Measurements from ENCODE around the gene LIPC. TPM values are rescaled to one million over a fixed set of nuclear protein-coding genes. Genes with fewer than 3 reads are reported as not detected.

LIPC gene
- polyA plus RNA-seq, 3 donors: 0.37 TPM; not detected in 2

GRCh38 chr15:58501006-58501405 lies 69.2 kb downstream of the LIPC start:
- H3K27me3 ChIP-seq (ENCODE audit: control insufficient read depth in 2 of 2, insufficient read depth in 2 of 2, low read length in 2 of 2): no peaks in the 10 kb centered on the region
- no peak overlapping the region for H2AFZ ChIP-seq (ENCODE audit: insufficient read depth, low read depth, low read length, poor library complexity, severe bottlenecking)
- no peak overlapping the region for H3K4me2 ChIP-seq (replicated peaks; ENCODE audit: extremely low read depth, low read length, poor library complexity, severe bottlenecking)
- peaks cover 5 to 7% of the 10 kb centered on the region in 2 donors for H3K4me1 ChIP-seq (ENCODE audit: control insufficient read depth in 1 of 2, insufficient read depth in 2 of 2, low read length in 2 of 2)
- H3K27ac ChIP-seq (ENCODE audit: low read depth in 1 of 2, low read length in 2 of 2): no peak overlapping the region
- H3K36me3 ChIP-seq (replicated peaks in 1 of 2; ENCODE audit: control insufficient read depth in 1 of 2, insufficient read depth in 2 of 2, low read length in 2 of 2): no peaks in the 10 kb centered on the region
- Mint-ChIP-seq H3K4me1 (peaks cover 11% of the 10 kb centered on the region), H3K36me3 (peaks cover 0 to 2% of the 10 kb centered on the region in 2 donors), H3K4me3 (no peak overlapping the region), H3K27ac (no peak overlapping the region), H3K9me3 (peaks cover 1 to 4% (median 4%) of the 10 kb centered on the region in 7 donors), H3K27me3 (ENCODE audit: low read depth in 3 of 3) (peaks cover 2 to 7% (median 5%) of the 10 kb centered on the region in 3 donors)
- no peak overlapping the region for H3K9ac ChIP-seq (ENCODE audit: insufficient read depth, low read length, poor library complexity, severe bottlenecking)
- no peak overlapping the region for H3K4me3 ChIP-seq (replicated peaks in 1 of 3; ENCODE audit: low read depth in 2 of 3, low read length in 3 of 3)
- TF ChIP-seq, protein P1, sequence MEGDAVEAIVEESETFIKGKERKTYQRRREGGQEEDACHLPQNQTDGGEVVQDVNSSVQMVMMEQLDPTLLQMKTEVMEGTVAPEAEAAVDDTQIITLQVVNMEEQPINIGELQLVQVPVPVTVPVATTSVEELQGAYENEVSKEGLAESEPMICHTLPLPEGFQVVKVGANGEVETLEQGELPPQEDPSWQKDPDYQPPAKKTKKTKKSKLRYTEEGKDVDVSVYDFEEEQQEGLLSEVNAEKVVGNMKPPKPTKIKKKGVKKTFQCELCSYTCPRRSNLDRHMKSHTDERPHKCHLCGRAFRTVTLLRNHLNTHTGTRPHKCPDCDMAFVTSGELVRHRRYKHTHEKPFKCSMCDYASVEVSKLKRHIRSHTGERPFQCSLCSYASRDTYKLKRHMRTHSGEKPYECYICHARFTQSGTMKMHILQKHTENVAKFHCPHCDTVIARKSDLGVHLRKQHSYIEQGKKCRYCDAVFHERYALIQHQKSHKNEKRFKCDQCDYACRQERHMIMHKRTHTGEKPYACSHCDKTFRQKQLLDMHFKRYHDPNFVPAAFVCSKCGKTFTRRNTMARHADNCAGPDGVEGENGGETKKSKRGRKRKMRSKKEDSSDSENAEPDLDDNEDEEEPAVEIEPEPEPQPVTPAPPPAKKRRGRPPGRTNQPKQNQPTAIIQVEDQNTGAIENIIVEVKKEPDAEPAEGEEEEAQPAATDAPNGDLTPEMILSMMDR (IDR thresholded peaks at IDR 0.05): no peak
- WGBS (ENCODE audit: insufficient coverage): 76% methylated on average over 2 of the region's 4 CpGs
- H4K20me1 ChIP-seq (ENCODE audit: insufficient read depth, low read length): no peaks in the 10 kb centered on the region
- H3K9me3 ChIP-seq (replicated peaks in 1 of 2; ENCODE audit: control insufficient read depth in 1 of 2, insufficient read depth in 1 of 2, low read length in 2 of 2): peaks cover 0 to 5% of the 10 kb centered on the region in 2 donors
- intact Hi-C loops (cut with micrococcal nuclease): no loop called here
- no peak for DNase-seq
- no peaks in the 10 kb centered on the region for H3K79me2 ChIP-seq (ENCODE audit: insufficient read depth, low read length)

- Mint-ChIP-seq H3K9me3 (peaks cover 8 to 11% (median 11%) of the 10 kb centered on the region in 7 donors), H3K27me3 (ENCODE audit: low read depth in 3 of 3) (peaks cover 3 to 7% (median 5%) of the 10 kb centered on the region in 3 donors), H3K4me3 (no peak overlapping the region), H3K36me3 (peaks cover 2 to 4% of the 10 kb centered on the region in 2 donors), H3K4me1 (peaks cover 15% of the 10 kb centered on the region), H3K27ac (no peak overlapping the region)
- H3K9me3 ChIP-seq (replicated peaks in 1 of 2; ENCODE audit: control insufficient read depth in 1 of 2, insufficient read depth in 1 of 2, low read length in 2 of 2): peaks cover 0 to 12% of the 10 kb centered on the region in 2 donors
- H3K9ac ChIP-seq (ENCODE audit: insufficient read depth, low read length, poor library complexity, severe bottlenecking): no peak overlapping the region
- DNase-seq: no peak
- no peak overlapping the region for H3K4me3 ChIP-seq (replicated peaks in 1 of 3; ENCODE audit: low read depth in 2 of 3, low read length in 3 of 3)
- H3K4me1 ChIP-seq (ENCODE audit: control insufficient read depth in 1 of 2, insufficient read depth in 2 of 2, low read length in 2 of 2): peaks cover 11 to 14% of the 10 kb centered on the region in 2 donors
- intact Hi-C loops (cut with micrococcal nuclease): no loop called here
- H3K36me3 ChIP-seq (replicated peaks in 1 of 2; ENCODE audit: control insufficient read depth in 1 of 2, insufficient read depth in 2 of 2, low read length in 2 of 2): no peaks in the 10 kb centered on the region
- WGBS (ENCODE audit: insufficient coverage): 100% methylated on average over 3 of the region's 4 CpGs
- TF ChIP-seq, protein P1 (IDR thresholded peaks at IDR 0.05): no peak
- no peaks in the 10 kb centered on the region for H4K20me1 ChIP-seq (ENCODE audit: insufficient read depth, low read length)
- no peaks in the 10 kb centered on the region for H3K79me2 ChIP-seq (ENCODE audit: insufficient read depth, low read length)
- no peak overlapping the region for H3K27ac ChIP-seq (ENCODE audit: low read depth in 1 of 2, low read length in 2 of 2)
- no peaks in the 10 kb centered on the region for H3K27me3 ChIP-seq (ENCODE audit: control insufficient read depth in 2 of 2, insufficient read depth in 2 of 2, low read length in 2 of 2)
- H3K4me2 ChIP-seq (replicated peaks; ENCODE audit: extremely low read depth, low read length, poor library complexity, severe bottlenecking): no peak overlapping the region
- H2AFZ ChIP-seq (ENCODE audit: insufficient read depth, low read depth, low read length, poor library complexity, severe bottlenecking): no peak overlapping the region
Measured at GRCh38 chr15:58501636-58502188, 69.9 kb downstream of the LIPC start.

Measured in CD14-positive monocyte (primary cell).